ENCODE data around the gene SLC29A3. TPM values are rescaled to one million over a fixed set of nuclear protein-coding genes. Genes with fewer than 3 reads are reported as not detected.
A peak's percentile ranks its signal among the peaks of the same experiment; 100 is the strongest.

SLC29A3 gene
- polyA plus RNA-seq, 1 of the 3 experiments (the other 2 are of a cell fraction): 3.8 TPM

DNA sequence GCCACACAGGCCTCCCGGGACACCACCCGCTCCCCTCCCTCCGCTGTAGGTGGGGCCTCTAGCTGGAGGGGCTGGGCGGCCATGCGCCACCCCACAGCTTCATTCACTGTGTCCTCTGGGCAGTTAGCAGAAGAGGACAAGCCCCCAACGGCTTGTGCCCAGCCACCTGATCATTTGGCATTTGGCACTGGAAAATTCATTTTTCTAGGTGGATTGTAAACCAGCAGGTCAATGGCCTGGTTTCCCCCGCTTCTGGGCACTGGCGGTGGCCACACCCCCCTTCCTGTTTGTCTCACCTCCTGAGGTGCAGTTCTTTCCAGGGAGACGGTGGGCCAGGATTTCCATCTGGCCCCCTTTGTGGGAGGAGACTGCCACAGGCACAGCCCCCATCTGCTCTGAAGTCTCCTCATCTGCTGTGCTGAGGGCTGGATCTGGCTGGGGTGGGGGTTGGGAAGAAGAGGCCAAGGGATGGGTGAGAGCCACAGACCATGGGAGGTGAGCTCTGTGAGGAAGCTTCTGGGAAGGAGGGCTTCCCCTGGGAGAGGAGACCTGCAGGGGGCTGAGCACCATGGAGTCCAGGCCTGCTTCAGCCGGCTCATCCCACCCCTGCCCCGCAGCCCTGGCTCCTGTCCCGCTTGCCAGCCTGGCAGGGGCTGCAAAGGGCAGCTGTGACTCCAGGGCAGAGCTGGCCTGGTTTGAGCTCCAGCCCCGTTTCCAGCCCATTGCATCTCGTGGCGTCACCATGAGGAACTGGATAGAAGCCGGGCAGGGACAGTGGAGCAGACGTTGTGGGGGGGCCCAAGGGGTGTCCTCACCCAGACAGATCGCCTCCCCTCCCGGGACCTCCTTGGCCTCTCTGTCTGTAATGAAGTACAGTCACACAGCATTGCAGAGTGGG is 40.1 kb upstream of the SLC29A3 start (continued):
- TF ChIP-seq, protein P1, sequence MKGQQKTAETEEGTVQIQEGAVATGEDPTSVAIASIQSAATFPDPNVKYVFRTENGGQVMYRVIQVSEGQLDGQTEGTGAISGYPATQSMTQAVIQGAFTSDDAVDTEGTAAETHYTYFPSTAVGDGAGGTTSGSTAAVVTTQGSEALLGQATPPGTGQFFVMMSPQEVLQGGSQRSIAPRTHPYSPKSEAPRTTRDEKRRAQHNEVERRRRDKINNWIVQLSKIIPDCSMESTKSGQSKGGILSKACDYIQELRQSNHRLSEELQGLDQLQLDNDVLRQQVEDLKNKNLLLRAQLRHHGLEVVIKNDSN (IDR thresholded peaks at IDR 0.05; ENCODE audit: borderline replicate concordance, low read depth): no peak
- no peak for TF ChIP-seq SMC3 (IDR thresholded peaks at IDR 0.05; ENCODE audit: low read depth, low read length)
- TF ChIP-seq FOXJ3 (CRISPR knock-in tag; IDR thresholded peaks at IDR 0.05): peak; percentile 88
- no peak for TF ChIP-seq MEF2A (IDR thresholded peaks at IDR 0.05; ENCODE audit: borderline replicate concordance, low read depth)

DNA sequence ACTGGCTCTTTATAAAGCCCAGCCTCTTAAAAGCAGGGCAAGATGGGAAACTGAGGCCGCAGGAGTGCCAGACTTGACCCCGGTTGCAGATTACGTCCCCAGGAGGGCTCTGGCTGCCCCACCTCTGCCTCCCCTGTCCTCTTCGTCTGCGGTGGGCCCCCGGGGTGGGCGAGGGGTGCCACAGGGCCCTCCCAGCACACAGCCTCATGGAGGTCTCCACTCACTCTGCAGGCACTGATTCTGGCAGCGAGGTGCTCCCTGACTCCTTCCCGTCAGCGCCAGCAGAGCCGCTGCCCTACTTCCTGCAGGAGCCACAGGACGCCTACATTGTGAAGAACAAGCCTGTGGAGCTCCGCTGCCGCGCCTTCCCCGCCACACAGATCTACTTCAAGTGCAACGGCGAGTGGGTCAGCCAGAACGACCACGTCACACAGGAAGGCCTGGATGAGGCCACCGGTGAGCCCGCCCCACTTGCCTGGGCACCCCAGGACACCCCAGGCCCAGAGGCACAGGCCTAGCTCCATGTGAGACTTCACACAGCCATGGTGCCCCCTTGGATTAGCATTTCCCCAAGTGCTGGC is 39.4 kb upstream of the SLC29A3 start:
- Histone ChIP-seq H3K27me3 (ENCODE audit: insufficient read depth) (no peaks in the 10 kb centered on the region), H3F3A (replicated peaks; ENCODE audit: insufficient read depth) (no peaks in the 10 kb centered on the region), H3K27ac (ENCODE audit: low read depth in 2 of 2, low read length in 1 of 2) (peak overlapping the region in 1 of 2 experiments; percentile 99; a peak in 2 of 4 replicates), H3K9me2 (no peaks in the 10 kb centered on the region), H2AFZ (ENCODE audit: low read depth) (no peak overlapping the region), H3K4me3 (ENCODE audit: low read depth in 2 of 2, low read length in 1 of 2) (no peak overlapping the region), H3K79me2 (ENCODE audit: insufficient read depth) (peaks cover 42% of the 10 kb centered on the region), H3K36me3 (replicated peaks in 1 of 2; ENCODE audit: control insufficient read depth in 1 of 2, insufficient read depth in 2 of 2, low read length in 1 of 2) (peaks cover 5 to 14% of the 10 kb centered on the region in 2 experiments), H3K4me1 (ENCODE audit: control insufficient read depth in 1 of 2, insufficient read depth in 2 of 2, low read depth in 1 of 2, low read length in 1 of 2) (peaks cover 0 to 67% of the 10 kb centered on the region in 2 experiments; a peak in 3 of 4 replicates), H4K20me1 (ENCODE audit: insufficient read depth) (peaks cover 85% of the 10 kb centered on the region; the same call in 1 of the 2 replicates), H3K4me2 (no peak overlapping the region), H3K9ac (no peak overlapping the region), H3K9me3 (no peaks in the 10 kb centered on the region)
- POLR2A ChIA-PET: interaction anchor here (0.5 to 4.4 kb wide), 11 partner anchors 14 to 457 kb away, joined by 3 to 39 read pairs (median 7); partner anchors contain the start of gene UNC5B
- CTCF ChIA-PET: interaction anchor here (0.6 to 9.0 kb wide), 10 partner anchors 9 to 376 kb away, joined by 3 to 104 read pairs (median 8); partner anchors contain the start of gene UNC5B
- no peak for DNase-seq
- TF ChIP-seq GABPA (IDR thresholded peaks at IDR 0.05; ENCODE audit: low read depth) (no peak), RFX5 (IDR thresholded peaks at IDR 0.05; ENCODE audit: low read length) (no peak), NFIC (IDR thresholded peaks at IDR 0.05; ENCODE audit: borderline replicate concordance) (no peak), YY1 (IDR thresholded peaks at IDR 0.05; ENCODE audit: low read depth) (no peak), MXI1 (IDR thresholded peaks at IDR 0.05; ENCODE audit: low read depth, low read length) (no peak)
- TF ChIP-seq, protein P2, sequence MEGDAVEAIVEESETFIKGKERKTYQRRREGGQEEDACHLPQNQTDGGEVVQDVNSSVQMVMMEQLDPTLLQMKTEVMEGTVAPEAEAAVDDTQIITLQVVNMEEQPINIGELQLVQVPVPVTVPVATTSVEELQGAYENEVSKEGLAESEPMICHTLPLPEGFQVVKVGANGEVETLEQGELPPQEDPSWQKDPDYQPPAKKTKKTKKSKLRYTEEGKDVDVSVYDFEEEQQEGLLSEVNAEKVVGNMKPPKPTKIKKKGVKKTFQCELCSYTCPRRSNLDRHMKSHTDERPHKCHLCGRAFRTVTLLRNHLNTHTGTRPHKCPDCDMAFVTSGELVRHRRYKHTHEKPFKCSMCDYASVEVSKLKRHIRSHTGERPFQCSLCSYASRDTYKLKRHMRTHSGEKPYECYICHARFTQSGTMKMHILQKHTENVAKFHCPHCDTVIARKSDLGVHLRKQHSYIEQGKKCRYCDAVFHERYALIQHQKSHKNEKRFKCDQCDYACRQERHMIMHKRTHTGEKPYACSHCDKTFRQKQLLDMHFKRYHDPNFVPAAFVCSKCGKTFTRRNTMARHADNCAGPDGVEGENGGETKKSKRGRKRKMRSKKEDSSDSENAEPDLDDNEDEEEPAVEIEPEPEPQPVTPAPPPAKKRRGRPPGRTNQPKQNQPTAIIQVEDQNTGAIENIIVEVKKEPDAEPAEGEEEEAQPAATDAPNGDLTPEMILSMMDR (IDR thresholded peaks at IDR 0.05): no peak
- TF ChIP-seq, protein P3, sequence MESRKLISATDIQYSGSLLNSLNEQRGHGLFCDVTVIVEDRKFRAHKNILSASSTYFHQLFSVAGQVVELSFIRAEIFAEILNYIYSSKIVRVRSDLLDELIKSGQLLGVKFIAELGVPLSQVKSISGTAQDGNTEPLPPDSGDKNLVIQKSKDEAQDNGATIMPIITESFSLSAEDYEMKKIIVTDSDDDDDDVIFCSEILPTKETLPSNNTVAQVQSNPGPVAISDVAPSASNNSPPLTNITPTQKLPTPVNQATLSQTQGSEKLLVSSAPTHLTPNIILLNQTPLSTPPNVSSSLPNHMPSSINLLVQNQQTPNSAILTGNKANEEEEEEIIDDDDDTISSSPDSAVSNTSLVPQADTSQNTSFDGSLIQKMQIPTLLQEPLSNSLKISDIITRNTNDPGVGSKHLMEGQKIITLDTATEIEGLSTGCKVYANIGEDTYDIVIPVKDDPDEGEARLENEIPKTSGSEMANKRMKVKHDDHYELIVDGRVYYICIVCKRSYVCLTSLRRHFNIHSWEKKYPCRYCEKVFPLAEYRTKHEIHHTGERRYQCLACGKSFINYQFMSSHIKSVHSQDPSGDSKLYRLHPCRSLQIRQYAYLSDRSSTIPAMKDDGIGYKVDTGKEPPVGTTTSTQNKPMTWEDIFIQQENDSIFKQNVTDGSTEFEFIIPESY (IDR thresholded peaks at IDR 0.05; ENCODE audit: borderline replicate concordance, low read depth): no peak
- TF ChIP-seq, protein P4, sequence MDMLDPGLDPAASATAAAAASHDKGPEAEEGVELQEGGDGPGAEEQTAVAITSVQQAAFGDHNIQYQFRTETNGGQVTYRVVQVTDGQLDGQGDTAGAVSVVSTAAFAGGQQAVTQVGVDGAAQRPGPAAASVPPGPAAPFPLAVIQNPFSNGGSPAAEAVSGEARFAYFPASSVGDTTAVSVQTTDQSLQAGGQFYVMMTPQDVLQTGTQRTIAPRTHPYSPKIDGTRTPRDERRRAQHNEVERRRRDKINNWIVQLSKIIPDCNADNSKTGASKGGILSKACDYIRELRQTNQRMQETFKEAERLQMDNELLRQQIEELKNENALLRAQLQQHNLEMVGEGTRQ (IDR thresholded peaks at IDR 0.05; ENCODE audit: borderline replicate concordance, low read depth, low read length): no peak
- TF ChIP-seq, protein P5, sequence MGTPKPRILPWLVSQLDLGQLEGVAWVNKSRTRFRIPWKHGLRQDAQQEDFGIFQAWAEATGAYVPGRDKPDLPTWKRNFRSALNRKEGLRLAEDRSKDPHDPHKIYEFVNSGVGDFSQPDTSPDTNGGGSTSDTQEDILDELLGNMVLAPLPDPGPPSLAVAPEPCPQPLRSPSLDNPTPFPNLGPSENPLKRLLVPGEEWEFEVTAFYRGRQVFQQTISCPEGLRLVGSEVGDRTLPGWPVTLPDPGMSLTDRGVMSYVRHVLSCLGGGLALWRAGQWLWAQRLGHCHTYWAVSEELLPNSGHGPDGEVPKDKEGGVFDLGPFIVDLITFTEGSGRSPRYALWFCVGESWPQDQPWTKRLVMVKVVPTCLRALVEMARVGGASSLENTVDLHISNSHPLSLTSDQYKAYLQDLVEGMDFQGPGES (IDR thresholded peaks at IDR 0.05; ENCODE audit: low read depth, low read length): no peak
- 69% methylated on average over 15 of the region's 22 CpGs for WGBS (ENCODE audit: low lambda C conversion rate)

All from SK-N-SH (cell line).